SK-N-SH (cell line): ENCODE data around the gene C9orf50.

ENCODE experiments used
- CHD2 ChIP-seq: fragments of 150-350 bp; IDR thresholded peaks from 2 replicates; pipeline ENCODE4 v1.6.1; 2018; ENCODE audit warnings: low read length; ENCODE audit not compliant: partially characterized antibody
- EP300 ChIP-seq, 2 experiments: IDR thresholded peaks; 2 replicates each; pipeline versions ENCODE4 v1.4.0 to v1.6.1; 2012; ENCODE audit warnings: borderline replicate concordance in 1 of 2, low read depth in 1 of 2, low read length in 1 of 2
- EZH2phosphoT487 ChIP-seq: fragments of 200-600 bp; sonication (generic); IDR thresholded peaks from 2 replicates; pipeline ENCODE4 v1.6.1; 2017; ENCODE audit warnings: low read depth, mixed run types, mild to moderate bottlenecking, antibody characterized with exemption, moderate library complexity, borderline replicate concordance
- IRF3 ChIP-seq: fragments of 150-350 bp; IDR thresholded peaks from 2 replicates; pipeline ENCODE4 v1.6.1; 2016; ENCODE audit warnings: mild to moderate bottlenecking, low read depth, low read length
- JUND ChIP-seq: IDR thresholded peaks from 2 replicates; pipeline ENCODE4 v1.4.0; 2012
- REST ChIP-seq: IDR thresholded peaks from 2 replicates; pipeline ENCODE4 v1.6.1; 2012; ENCODE audit warnings: mild to moderate bottlenecking, low read depth, low read length, moderate library complexity
- RFX5 ChIP-seq: IDR thresholded peaks from 2 replicates; pipeline ENCODE4 v1.6.1; 2012; ENCODE audit warnings: mild to moderate bottlenecking, improper control_type of control experiment, low read length
- RXRA ChIP-seq: IDR thresholded peaks from 2 replicates; pipeline ENCODE4 v1.4.0; 2012; ENCODE audit warnings: low read depth, mild to moderate bottlenecking, borderline replicate concordance
- USF1 ChIP-seq: IDR thresholded peaks from 2 replicates; pipeline ENCODE4 v1.4.0; 2012; ENCODE audit warnings: low read depth, borderline replicate concordance
- YY1 ChIP-seq: IDR thresholded peaks from 2 replicates; pipeline ENCODE4 v1.4.0; 2012; ENCODE audit warnings: low read depth, mild to moderate bottlenecking
- TF ChIP-seq, protein P1 (sequence below): fragments of 200-600 bp; sonication (generic); IDR thresholded peaks from 2 replicates; pipeline ENCODE4 v1.6.1; 2017; ENCODE audit warnings: antibody characterized with exemption, mild to moderate bottlenecking, moderate library complexity
- TF ChIP-seq, protein P2 (sequence below): IDR thresholded peaks from 2 replicates; pipeline ENCODE4 v1.4.0; 2012; ENCODE audit warnings: low read depth

DNA sequence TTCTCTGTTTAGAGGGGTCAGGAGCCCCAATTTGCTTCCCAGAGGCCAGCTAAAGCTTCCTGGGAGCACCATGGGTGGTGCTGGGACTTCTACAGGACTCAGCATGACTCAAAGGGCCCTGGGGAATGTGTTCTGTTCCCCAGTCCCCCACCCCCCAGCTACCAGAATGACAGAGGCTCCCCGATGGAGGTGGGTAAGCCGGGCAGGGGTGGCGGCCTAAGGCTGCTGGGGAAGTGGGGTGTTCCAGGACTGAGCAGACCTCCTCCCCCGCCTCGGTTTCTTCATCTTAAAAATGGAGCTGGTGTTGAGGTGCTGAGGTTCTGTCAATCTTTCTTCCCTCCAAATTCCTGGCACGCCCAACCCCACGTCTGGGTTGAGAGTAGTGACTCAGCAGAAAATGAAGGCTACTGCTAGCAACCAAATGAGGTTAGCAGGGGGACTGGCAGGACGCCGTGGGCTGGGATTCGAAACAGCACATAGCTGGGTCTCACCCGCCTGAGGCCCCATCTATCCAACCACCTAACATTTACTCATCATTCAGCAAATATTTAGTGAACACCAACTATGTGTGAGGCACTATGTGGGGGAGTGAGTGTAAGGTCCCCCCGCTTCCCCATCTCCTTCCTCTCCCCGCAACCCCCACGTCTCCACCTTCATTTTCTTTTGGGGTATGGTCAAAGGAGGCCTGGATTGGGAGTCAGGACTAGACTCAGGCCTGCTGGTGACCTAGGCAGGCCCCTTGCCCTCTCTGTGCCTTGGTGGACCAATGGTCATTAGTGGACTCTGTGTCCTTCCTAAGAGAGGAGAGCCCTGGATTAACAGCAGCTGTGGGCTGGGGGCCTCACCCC, 50.2 kb downstream of the C9orf50 start:
- TF ChIP-seq, protein P1, sequence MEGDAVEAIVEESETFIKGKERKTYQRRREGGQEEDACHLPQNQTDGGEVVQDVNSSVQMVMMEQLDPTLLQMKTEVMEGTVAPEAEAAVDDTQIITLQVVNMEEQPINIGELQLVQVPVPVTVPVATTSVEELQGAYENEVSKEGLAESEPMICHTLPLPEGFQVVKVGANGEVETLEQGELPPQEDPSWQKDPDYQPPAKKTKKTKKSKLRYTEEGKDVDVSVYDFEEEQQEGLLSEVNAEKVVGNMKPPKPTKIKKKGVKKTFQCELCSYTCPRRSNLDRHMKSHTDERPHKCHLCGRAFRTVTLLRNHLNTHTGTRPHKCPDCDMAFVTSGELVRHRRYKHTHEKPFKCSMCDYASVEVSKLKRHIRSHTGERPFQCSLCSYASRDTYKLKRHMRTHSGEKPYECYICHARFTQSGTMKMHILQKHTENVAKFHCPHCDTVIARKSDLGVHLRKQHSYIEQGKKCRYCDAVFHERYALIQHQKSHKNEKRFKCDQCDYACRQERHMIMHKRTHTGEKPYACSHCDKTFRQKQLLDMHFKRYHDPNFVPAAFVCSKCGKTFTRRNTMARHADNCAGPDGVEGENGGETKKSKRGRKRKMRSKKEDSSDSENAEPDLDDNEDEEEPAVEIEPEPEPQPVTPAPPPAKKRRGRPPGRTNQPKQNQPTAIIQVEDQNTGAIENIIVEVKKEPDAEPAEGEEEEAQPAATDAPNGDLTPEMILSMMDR: no peak
- TF ChIP-seq EZH2phosphoT487 (no peak), REST (no peak), YY1 (no peak), IRF3 (no peak), USF1 (no peak), JUND (no peak), CHD2 (no peak), RXRA (no peak), RFX5 (no peak), EP300 (IDR thresholded peaks at IDR 0.05; ENCODE audit: borderline replicate concordance in 1 of 2, low read depth in 1 of 2, low read length in 1 of 2) (no peak)
- TF ChIP-seq, protein P2, sequence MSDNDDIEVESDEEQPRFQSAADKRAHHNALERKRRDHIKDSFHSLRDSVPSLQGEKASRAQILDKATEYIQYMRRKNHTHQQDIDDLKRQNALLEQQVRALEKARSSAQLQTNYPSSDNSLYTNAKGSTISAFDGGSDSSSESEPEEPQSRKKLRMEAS: peak; percentile 50; the same call in 1 of the 2 replicates
